ENCODE data around the gene PHETA1. TPM values are rescaled to one million over a fixed set of nuclear protein-coding genes. Genes with fewer than 3 reads are reported as not detected.

The PHETA1 gene
- polyA plus RNA-seq, 2 of the 4 experiments (the other 2 are of a cell fraction): 2.9 to 7.1 TPM

DNA sequence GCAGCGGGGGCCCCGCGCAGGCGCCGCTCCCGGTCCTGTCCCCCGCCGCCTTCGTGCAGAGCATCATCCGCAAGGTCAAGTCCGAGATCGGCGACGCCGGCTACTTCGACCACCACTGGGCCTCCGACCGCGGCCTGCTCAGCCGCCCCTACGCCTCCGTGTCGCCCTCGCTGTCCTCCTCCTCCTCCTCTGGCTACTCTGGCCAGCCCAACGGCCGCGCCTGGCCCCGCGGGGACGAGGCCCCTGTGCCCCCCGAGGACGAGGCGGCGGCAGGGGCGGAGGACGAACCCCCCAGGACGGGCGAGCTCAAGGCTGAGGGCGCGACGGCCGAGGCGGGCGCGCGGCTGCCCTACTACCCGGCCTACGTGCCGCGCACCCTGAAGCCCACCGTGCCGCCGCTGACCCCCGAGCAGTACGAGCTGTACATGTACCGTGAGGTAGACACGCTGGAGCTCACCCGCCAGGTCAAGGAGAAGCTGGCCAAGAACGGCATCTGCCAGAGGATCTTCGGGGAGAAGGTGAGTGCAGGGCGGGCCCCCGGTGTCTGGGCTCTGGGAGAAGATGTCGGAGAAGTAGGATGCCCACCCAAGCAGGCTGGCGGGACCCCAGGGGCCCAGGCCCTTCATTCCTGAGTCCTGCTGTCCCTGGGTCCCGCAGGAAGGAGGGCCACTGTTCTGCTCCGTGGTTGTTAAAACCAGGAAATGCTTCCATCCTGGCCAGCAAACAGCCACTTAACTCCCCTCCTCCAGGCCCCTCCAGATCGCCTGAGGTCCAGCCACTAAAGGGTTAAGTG, 48.4 kb downstream of the PHETA1 start:
- 78% methylated on average over 55 of the region's 67 CpGs for WGBS (ENCODE audit: missing lambda C conversion rate)
- no peak overlapping the region for H3K4me2 ChIP-seq
- no peak overlapping the region for H3K27ac ChIP-seq
- H3K4me3 ChIP-seq: no peak overlapping the region
- ChIA-PET CTCF (interaction anchor here (0.9 to 18.2 kb wide), 3 partner anchors 14 to 131 kb away, joined by 3 to 170 read pairs (median 4); no protein-coding TSS in a partner anchor), POLR2A (no interaction called here)
- no peaks in the 10 kb centered on the region for H3K9me3 ChIP-seq
- TF ChIP-seq FOSB (CRISPR knock-in tag; IDR thresholded peaks at IDR 0.05): no peak
- no peak for TF ChIP-seq HOXB13 (CRISPR knock-in tag; IDR thresholded peaks at IDR 0.05; ENCODE audit: low read depth)
- TF ChIP-seq, protein P1, sequence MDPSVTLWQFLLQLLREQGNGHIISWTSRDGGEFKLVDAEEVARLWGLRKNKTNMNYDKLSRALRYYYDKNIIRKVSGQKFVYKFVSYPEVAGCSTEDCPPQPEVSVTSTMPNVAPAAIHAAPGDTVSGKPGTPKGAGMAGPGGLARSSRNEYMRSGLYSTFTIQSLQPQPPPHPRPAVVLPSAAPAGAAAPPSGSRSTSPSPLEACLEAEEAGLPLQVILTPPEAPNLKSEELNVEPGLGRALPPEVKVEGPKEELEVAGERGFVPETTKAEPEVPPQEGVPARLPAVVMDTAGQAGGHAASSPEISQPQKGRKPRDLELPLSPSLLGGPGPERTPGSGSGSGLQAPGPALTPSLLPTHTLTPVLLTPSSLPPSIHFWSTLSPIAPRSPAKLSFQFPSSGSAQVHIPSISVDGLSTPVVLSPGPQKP (IDR thresholded peaks at IDR 0.05; ENCODE audit: low read depth, low read length): no peak
- TF ChIP-seq NR3C1 (IDR thresholded peaks at IDR 0.05): no peak
- TF ChIP-seq CEBPB (IDR thresholded peaks at IDR 0.05): no peak
- TF ChIP-seq, protein P2, sequence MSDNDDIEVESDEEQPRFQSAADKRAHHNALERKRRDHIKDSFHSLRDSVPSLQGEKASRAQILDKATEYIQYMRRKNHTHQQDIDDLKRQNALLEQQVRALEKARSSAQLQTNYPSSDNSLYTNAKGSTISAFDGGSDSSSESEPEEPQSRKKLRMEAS (IDR thresholded peaks at IDR 0.05): no peak
- TF ChIP-seq, protein P3, sequence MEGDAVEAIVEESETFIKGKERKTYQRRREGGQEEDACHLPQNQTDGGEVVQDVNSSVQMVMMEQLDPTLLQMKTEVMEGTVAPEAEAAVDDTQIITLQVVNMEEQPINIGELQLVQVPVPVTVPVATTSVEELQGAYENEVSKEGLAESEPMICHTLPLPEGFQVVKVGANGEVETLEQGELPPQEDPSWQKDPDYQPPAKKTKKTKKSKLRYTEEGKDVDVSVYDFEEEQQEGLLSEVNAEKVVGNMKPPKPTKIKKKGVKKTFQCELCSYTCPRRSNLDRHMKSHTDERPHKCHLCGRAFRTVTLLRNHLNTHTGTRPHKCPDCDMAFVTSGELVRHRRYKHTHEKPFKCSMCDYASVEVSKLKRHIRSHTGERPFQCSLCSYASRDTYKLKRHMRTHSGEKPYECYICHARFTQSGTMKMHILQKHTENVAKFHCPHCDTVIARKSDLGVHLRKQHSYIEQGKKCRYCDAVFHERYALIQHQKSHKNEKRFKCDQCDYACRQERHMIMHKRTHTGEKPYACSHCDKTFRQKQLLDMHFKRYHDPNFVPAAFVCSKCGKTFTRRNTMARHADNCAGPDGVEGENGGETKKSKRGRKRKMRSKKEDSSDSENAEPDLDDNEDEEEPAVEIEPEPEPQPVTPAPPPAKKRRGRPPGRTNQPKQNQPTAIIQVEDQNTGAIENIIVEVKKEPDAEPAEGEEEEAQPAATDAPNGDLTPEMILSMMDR (IDR thresholded peaks at IDR 0.05): no peak
- no peak for TF ChIP-seq CBX2 (IDR thresholded peaks at IDR 0.05; ENCODE audit: borderline replicate concordance, low read depth)
- no peak for TF ChIP-seq HDAC2 (IDR thresholded peaks at IDR 0.05)
- ATAC-seq (no peak), DNase-seq (ENCODE audit: low read depth in 1 of 2, low spot score in 1 of 2) (no peak), FAIRE-seq (no peak)
- no peaks in the 10 kb centered on the region for H3K4me1 ChIP-seq

DNA sequence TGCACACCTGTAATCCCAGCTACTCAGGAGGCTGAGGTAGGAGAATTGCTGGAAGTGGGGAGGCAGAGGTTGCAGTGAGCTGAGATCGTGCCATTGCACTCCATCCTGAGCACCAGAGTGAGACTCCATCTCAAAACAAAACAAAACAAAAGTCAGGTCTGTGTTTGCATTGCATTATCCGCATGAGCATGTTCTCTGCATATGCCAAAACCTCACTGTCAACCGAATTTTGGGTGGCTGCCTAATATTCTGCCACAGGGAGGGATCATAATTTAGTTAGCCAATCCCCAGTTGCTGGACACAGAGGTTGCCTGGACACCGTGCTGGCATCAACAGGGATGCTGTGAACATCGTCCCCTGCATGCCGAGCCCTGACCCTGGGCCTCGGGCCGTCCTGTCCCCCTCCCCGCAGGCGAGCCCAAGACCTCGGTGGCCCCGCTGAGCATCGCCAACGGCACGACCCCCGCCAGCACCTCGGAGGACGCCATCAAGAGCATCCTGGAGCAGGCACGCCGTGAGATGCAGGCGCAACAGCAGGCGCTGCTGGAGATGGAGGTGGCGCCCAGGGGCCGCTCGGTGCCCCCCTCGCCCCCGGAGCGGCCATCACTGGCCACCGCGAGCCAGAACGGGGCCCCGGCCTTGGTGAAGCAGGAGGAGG, 49.2 kb downstream of the PHETA1 start:
- no peak for FAIRE-seq

DNA sequence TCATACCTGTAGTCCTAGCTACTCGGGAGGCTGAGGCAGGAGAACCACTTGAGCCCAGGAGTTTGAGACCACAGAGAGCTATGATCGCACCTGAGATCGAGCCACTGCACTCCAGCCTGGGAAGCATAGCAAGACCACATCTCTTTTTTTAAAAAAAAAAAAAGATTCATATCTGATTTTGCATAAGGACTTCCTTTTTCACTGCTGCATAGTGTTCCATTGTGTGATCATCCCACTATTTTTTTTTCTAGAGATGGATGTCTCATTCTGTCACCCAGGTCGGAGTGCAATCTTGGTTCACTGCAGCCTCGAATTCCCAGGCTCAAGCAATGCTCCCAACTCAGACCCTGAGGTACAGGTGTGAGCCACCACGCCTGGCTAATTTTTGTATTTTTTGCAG, 50.4 kb downstream of the PHETA1 start:
- H3K4me3 ChIP-seq: no peak overlapping the region
- TF ChIP-seq JUNB (IDR thresholded peaks at IDR 0.05) (no peak), ZNF302 (CRISPR knock-in tag; IDR thresholded peaks at IDR 0.05) (no peak)
- WGBS (ENCODE audit: missing lambda C conversion rate): 46% methylated on average over 6 of the region's 6 CpGs
- no peaks in the 10 kb centered on the region for H3K4me1 ChIP-seq
- DNase-seq (ENCODE audit: low read depth in 1 of 2, low spot score in 1 of 2) (no peak), ATAC-seq (no peak), FAIRE-seq (no peak)
- POLR2A ChIA-PET: no interaction called here
- no peaks in the 10 kb centered on the region for H3K9me3 ChIP-seq
- H3K27ac ChIP-seq: no peak overlapping the region
- H3K4me2 ChIP-seq: no peak overlapping the region
- CTCF ChIA-PET: interaction anchor here (0.8 to 18.2 kb wide), 3 partner anchors 18 to 382 kb away, joined by 3 to 170 read pairs (median 3); no protein-coding TSS in a partner anchor

More for the DNA sequence above, 49.2 kb downstream of the PHETA1 start:
- Histone ChIP-seq H3K4me3 (no peak overlapping the region), H3K4me1 (no peaks in the 10 kb centered on the region), H3K4me2 (no peak overlapping the region), H3K27ac (no peak overlapping the region), H3K9me3 (no peaks in the 10 kb centered on the region)
- POLR2A ChIA-PET: no interaction called here
- 32% methylated on average over 6 of the region's 32 CpGs for WGBS (ENCODE audit: missing lambda C conversion rate)
- DNase-seq (ENCODE audit: low read depth in 1 of 2, low spot score in 1 of 2) (no peak), ATAC-seq (no peak)
- TF ChIP-seq JUN (IDR thresholded peaks at IDR 0.05) (no peak), GATA3 (IDR thresholded peaks at IDR 0.05; ENCODE audit: borderline replicate concordance) (no peak), CHD4 (IDR thresholded peaks at IDR 0.05; ENCODE audit: borderline replicate concordance) (no peak), TFCP2L1 (CRISPR knock-in tag; IDR thresholded peaks at IDR 0.05) (no peak), FOSL2 (IDR thresholded peaks at IDR 0.05) (no peak), FOSL2 (CRISPR knock-in tag; IDR thresholded peaks at IDR 0.05) (no peak), RARB (CRISPR knock-in tag; IDR thresholded peaks at IDR 0.05) (no peak), PHF8 (IDR thresholded peaks at IDR 0.05; ENCODE audit: borderline replicate concordance, low read depth) (no peak), KDM1A (IDR thresholded peaks at IDR 0.05; ENCODE audit: low read depth) (no peak), SMC3 (IDR thresholded peaks at IDR 0.05) (no peak)
- TF ChIP-seq, protein P4, sequence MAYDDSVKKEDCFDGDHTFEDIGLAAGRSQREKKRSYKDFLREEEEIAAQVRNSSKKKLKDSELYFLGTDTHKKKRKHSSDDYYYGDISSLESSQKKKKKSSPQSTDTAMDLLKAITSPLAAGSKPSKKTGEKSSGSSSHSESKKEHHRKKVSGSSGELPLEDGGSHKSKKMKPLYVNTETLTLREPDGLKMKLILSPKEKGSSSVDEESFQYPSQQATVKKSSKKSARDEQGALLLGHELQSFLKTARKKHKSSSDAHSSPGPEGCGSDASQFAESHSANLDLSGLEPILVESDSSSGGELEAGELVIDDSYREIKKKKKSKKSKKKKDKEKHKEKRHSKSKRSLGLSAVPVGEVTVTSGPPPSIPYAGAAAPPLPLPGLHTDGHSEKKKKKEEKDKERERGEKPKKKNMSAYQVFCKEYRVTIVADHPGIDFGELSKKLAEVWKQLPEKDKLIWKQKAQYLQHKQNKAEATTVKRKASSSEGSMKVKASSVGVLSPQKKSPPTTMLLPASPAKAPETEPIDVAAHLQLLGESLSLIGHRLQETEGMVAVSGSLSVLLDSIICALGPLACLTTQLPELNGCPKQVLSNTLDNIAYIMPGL (CRISPR knock-in tag; IDR thresholded peaks at IDR 0.05; ENCODE audit: borderline replicate concordance): no peak
- CTCF ChIA-PET: interaction anchor here (18.2 kb wide), 1 partner anchor 19 kb away, joined by 170 read pairs; no protein-coding TSS in a partner anchor

Measured in A549 (cell line).